GM12873 (cell line): ENCODE data around the gene SLC35G6.
A peak's percentile ranks its signal among the peaks of the same experiment; 100 is the strongest.

ENCODE experiments used
- CTCF ChIP-seq: IDR thresholded peaks from 2 replicates; pipeline ENCODE4 v1.5.1; 2012; ENCODE audit warnings: low read depth, mild to moderate bottlenecking, moderate library complexity, low read length, control low read depth; ENCODE audit not compliant: insufficient read depth; ENCODE audit errors: missing control alignments

SLC35G6 gene

DNA sequence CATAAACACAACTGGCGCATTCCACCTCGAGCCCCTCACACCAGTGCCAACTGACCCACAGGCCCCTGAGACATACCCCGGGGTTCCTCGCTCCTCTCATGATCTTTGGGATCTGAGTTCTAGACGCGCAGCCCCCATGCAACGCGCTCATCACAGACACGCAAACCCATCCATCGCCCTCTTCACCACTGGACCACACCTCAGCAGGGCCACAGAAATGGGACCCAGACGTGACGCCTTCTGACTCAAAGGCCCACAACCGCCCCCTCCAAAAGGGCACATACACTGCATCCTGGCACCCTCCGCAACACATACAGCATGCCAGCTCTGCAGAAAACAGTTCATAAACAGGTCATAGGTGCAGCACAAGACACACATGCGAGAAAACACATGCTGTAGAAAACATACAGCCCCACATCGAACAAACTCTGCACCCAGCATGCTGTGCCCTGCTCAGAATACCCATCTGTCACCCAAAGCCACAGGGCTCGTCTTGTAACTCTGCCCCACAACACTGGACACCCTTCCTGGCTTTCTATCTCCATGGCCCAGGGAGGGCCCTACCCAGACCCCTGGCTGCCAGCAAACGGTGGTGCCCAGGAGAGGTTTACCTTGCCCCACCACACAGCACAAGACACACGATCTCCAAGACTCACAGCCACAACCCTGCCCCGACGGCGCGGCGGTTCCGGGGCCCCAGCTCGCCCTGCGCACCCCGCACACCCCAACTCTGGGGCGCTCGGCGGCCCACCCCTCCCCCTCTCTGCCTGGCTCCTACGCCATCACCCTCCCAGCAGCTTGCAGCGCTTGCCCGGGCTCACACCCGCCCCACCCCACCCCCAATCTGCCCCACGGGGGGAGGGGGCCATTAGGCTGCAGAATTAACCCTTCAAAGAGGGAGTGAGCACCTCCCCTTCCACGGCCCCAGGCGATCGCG is 2.7 kb upstream of the SLC35G6 start:
- no peak for TF ChIP-seq CTCF

DNA sequence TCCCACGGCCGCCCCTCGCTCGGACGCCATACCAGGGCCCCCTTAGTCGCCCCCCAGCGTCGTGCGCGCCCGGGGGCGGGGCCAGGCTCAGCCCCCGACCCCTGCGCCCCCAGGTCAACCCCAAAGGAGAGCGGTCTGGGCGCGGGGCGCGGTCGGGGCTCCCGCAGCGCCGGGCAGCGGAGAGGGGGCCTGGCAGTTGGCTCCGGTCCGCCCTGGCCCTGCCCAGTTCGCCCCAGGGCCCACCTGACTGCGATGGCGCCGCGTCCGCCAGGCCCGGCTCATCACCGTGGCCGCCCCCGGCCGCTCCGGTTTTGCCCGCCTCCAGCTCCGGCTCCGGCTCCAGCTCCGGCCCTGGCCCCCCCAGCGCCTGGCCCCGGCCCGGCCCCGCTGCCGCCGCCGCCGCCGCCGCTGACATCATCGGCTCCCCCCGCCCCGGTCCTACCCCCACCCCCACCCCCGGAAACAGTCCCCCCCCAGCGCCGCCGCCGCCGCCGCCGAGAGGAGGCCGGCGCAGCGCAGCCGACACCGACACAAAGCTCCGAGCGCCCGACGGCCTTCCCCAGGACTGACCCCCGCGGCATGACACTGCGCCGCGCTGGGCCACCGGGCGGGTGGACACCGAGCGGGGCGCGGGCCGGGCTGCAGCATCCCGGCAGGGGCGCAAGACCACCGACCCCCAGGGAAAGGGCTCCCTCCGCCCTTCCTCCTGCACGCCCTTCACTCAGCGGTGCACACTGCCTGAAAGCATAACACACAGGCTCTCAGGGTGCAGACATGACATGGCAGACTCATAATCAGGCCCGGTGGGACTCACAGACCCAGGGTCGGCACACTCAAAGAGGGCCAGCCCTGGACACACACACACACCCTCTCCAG is 1.8 kb upstream of the SLC35G6 start, which contains the start of gene ZBTB4:
ZBTB4 (minus strand) TSS at position 419 of the 876 bp plus-strand sequence. CDS start 12,830 bp downstream, outside the sequence.
- TF ChIP-seq CTCF: no peak

- no peak for TF ChIP-seq CTCF
These were observed 1.2 kb upstream of the SLC35G6 start for GRCh38 chr17:7480089-7480384.

DNA sequence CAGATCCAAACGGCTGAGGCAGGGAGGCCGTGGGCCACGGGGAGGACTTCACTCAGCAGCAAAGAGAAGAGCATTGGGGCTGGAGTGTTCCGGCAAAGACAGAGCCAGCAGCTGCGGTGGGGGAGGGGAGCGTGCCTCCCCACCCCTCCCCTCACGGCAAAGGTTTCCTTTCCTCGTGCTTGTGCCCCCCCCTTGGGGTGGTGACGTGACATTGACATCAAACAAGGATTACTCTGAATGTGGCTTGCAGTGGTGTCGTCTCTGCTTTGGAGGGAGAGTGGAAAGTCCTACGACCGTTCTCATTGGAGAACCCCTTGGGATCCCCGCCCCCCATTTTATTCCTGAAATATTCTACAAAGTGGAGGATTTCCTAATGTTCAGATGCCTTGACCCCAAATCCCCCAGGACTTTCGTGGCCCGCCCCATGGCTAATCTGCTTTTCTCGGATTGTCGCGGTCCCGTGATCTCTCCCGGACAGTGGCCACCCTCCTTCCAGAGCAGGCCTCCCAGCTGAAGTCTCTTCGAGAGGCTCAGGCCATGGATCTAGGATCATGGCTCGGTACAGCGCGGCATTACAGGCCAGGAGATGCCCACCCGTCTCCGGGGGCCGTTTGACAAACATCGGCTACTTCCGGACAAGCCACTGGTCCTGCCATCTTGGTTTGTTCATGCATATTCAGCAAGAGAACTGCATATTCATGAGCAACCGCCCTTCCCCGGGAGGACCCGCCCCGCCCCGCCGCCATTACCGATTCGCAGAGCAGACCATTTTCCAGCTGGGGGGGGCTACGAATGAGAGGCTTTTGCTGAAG is 2.2 kb downstream of the SLC35G6 start:
- no peak for TF ChIP-seq CTCF

DNA sequence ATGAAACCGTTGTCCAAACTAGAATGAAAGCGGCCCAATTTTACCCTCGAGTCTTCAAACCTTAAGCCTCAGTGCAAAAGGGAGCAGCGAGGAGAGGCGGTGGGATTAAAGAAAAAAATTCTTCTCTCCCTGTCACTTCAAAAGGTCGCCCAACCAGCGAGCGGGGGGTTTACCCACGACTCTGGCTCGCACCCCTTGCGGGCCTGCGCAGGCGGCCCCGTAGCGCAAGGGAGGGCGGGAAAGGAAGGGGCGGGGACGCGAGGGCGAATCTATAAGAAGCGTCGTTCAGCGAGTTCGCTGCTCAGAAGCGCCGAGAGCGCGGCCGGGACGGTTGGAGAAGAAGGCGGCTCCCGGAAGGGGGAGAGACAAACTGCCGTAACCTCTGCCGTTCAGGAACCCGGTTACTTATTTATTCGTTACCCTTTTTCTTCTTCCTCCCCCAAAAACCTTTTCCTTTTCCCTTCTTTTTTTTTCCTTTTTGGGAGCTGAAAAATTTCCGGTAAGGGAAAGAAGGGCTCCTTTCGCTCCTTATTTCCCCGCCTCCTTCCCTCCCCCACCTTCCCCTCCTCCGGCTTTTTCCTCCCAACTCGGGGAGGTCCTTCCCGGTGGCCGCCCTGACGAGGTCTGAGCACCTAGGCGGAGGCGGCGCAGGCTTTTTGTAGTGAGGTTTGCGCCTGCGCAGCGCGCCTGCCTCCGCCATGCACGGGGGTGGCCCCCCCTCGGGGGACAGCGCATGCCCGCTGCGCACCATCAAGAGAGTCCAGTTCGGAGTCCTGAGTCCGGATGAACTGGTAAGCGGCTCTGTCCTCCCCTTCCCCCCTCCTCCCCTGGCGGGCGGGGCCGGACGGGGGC is 3.0 kb downstream of the SLC35G6 start, which contains the start of gene POLR2A:
POLR2A (plus strand) TSS at position 300 of the 852 bp plus-strand sequence.
- TF ChIP-seq CTCF: no peak

DNA sequence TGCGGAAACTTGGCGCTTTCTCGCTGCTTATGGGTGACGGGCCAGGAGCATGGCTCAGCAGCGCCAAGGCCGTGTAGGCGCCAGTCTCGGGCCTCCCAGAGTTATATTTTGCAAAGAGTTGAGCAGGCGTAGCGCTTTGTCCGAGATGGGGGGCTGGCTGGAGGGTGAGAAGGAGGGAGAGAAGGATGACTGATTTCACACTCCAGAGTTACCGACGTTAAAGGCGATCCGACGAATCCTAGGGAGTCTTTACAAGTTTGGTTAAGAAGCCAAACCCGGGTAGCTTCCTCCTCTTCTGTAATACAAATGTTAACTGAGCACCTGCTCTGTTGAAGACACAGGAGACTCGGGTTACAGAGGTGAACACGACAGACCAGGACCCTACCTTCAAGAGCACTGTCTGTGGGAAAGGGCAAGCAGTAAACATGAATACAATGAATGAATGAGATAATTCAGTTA is 3.7 kb downstream of the SLC35G6 start:
- TF ChIP-seq CTCF: peak; percentile 23
